Endodermal cell (in vitro differentiated cells): Measurements from ENCODE around the gene ODAM. TPM values are rescaled to one million over a fixed set of nuclear protein-coding genes. Genes with fewer than 3 reads are reported as not detected.

ENCODE experiments used
- DNase-seq: peaks from one replicate; pipeline ENCODE4 v3.0.0-alpha.2; 2017
- H3K27ac ChIP-seq: 2 replicates; pipeline ENCODE4 v1.5.1; 2013; ENCODE audit warnings: mild to moderate bottlenecking, low read depth, low read length, moderate library complexity
- H3K27me3 ChIP-seq: 2 replicates; pipeline ENCODE4 v1.6.1; 2013; ENCODE audit warnings: mild to moderate bottlenecking, low read length, moderate library complexity; ENCODE audit not compliant: insufficient read depth, control insufficient read depth, poor library complexity, severe bottlenecking
- H3K36me3 ChIP-seq: 2 replicates; pipeline ENCODE4 v1.7.0; 2013; ENCODE audit warnings: mild to moderate bottlenecking, low read length, moderate library complexity; ENCODE audit not compliant: control insufficient read depth, insufficient read depth
- H3K4me1 ChIP-seq: one replicate; pipeline ENCODE4 v1.7.0; 2013; ENCODE audit warnings: low read length; ENCODE audit not compliant: control insufficient read depth, insufficient read depth
- H3K4me3 ChIP-seq: 2 replicates; pipeline ENCODE4 v1.5.1; 2013; ENCODE audit warnings: mild to moderate bottlenecking, low read length, moderate library complexity
- H3K9ac ChIP-seq: 2 replicates; pipeline ENCODE4 v1.6.1; 2013; ENCODE audit warnings: mild to moderate bottlenecking, low read length, moderate library complexity; ENCODE audit not compliant: poor library complexity, severe bottlenecking; ENCODE audit errors: extremely low read depth
- H3K9me3 ChIP-seq: 2 replicates; pipeline ENCODE4 v1.6.1; 2013; ENCODE audit warnings: mild to moderate bottlenecking, low read length, moderate library complexity; ENCODE audit not compliant: control insufficient read depth
- H3K27ac Mint-ChIP-seq: 2 replicates; pipeline ENCODE4 v1.8.0; 2020; ENCODE audit warnings: mixed read lengths
- H3K27me3 Mint-ChIP-seq: 2 replicates; pipeline ENCODE4 v1.8.0; 2021; ENCODE audit warnings: mild to moderate bottlenecking, mixed read lengths; ENCODE audit not compliant: insufficient read depth
- H3K36me3 Mint-ChIP-seq: 2 replicates; pipeline ENCODE4 v1.8.0; 2020; ENCODE audit warnings: low read depth, mixed read lengths
- H3K4me1 Mint-ChIP-seq: 2 replicates; pipeline ENCODE4 v1.8.0; 2020; ENCODE audit warnings: mixed read lengths
- H3K4me3 Mint-ChIP-seq: 2 replicates; pipeline ENCODE4 v1.8.0; 2020; ENCODE audit warnings: mild to moderate bottlenecking, moderate library complexity, mixed read lengths
- H3K9me3 Mint-ChIP-seq: 2 replicates; pipeline ENCODE4 v1.8.0; 2020; ENCODE audit warnings: mild to moderate bottlenecking, mixed read lengths
- WGBS, 2 experiments: methylation state at CpG; one replicate each; pipeline versions ENCODE4 v1.1.5 to v1.1.7; 2013; ENCODE audit warnings: missing lambda C conversion rate in 2 of 2, mixed read lengths in 1 of 2; ENCODE audit not compliant: insufficient coverage in 1 of 2, insufficient read length in 1 of 2; 5-methylcytosine and 5-hydroxymethylcytosine counted together
- total RNA-seq, 2 donors: library from RNA; stranded (reverse); fragmentation: NEBNext Ultra II Directional in 1 of 2; extraction: Animal tissue kit (Norgen Biotek cat#: 25700) in 1 of 2; gene quantifications; 2 replicates in 1 of 2; 3 replicates in 1 of 2; pipeline ENCODE4 v1.2.1, GENCODE V29; 2021
- TF ChIP-seq, protein P1 (sequence below): fragments of 200-600 bp; sonication (generic); conservative IDR thresholded peaks from 2 replicates; pipeline ENCODE4 v1.5.0; 2021; ENCODE audit warnings: antibody characterized with exemption, mild to moderate bottlenecking

Gene ODAM
- total RNA-seq, 2 donors from 2014 or later = not detected

DNA sequence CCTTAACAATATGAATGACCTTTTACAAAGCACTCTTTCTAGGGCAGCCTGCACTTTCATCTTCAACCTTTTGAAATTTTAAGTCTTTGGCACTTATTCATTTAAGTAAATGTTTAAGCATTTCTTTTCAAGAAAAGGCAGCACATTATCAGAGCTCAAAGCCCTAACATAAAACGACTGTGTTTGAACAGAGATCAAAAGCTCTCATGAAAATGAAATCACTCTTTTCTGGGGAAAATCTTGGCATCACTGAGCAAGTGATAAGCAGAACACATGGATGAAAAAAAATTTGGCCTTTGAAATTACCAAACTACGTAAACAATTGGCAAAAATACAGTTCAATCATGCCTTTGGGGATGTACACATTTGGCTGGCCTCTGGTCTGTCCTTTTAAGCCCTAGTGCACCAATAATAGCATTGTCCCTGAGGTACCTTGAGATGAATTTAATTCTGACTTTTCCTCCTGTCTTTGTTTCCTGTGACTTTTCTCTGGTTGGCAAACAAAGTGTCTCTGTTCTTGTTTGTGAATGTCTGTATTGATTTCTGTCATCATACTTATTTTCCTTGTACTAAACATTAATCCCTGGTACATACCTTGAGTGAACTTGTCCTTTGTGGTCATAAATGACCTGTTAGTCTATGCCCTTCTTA lies 12.9 kb upstream of the ODAM start:
- H3K4me3 Mint-ChIP-seq = no peak overlapping the region
- Histone ChIP-seq H3K27me3 (no peaks in the 10 kb centered on the region), H3K9me3 (no peaks in the 10 kb centered on the region), H3K9ac (no peak overlapping the region), H3K4me3 (no peak overlapping the region), H3K4me1 (no peaks in the 10 kb centered on the region), H3K27ac (no peak overlapping the region), H3K36me3 (no peaks in the 10 kb centered on the region)
- H3K27me3 Mint-ChIP-seq = no peaks in the 10 kb centered on the region
- no peak for DNase-seq
- no peaks in the 10 kb centered on the region for H3K9me3 Mint-ChIP-seq
- TF ChIP-seq, protein P1, sequence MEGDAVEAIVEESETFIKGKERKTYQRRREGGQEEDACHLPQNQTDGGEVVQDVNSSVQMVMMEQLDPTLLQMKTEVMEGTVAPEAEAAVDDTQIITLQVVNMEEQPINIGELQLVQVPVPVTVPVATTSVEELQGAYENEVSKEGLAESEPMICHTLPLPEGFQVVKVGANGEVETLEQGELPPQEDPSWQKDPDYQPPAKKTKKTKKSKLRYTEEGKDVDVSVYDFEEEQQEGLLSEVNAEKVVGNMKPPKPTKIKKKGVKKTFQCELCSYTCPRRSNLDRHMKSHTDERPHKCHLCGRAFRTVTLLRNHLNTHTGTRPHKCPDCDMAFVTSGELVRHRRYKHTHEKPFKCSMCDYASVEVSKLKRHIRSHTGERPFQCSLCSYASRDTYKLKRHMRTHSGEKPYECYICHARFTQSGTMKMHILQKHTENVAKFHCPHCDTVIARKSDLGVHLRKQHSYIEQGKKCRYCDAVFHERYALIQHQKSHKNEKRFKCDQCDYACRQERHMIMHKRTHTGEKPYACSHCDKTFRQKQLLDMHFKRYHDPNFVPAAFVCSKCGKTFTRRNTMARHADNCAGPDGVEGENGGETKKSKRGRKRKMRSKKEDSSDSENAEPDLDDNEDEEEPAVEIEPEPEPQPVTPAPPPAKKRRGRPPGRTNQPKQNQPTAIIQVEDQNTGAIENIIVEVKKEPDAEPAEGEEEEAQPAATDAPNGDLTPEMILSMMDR = no peak
- peaks cover 6% of the 10 kb centered on the region for H3K4me1 Mint-ChIP-seq
- H3K36me3 Mint-ChIP-seq = no peaks in the 10 kb centered on the region
- H3K27ac Mint-ChIP-seq = no peak overlapping the region
- WGBS, 2 experiments = 75 to 94% methylated on average over 2 of the region's 2 CpGs

DNA sequence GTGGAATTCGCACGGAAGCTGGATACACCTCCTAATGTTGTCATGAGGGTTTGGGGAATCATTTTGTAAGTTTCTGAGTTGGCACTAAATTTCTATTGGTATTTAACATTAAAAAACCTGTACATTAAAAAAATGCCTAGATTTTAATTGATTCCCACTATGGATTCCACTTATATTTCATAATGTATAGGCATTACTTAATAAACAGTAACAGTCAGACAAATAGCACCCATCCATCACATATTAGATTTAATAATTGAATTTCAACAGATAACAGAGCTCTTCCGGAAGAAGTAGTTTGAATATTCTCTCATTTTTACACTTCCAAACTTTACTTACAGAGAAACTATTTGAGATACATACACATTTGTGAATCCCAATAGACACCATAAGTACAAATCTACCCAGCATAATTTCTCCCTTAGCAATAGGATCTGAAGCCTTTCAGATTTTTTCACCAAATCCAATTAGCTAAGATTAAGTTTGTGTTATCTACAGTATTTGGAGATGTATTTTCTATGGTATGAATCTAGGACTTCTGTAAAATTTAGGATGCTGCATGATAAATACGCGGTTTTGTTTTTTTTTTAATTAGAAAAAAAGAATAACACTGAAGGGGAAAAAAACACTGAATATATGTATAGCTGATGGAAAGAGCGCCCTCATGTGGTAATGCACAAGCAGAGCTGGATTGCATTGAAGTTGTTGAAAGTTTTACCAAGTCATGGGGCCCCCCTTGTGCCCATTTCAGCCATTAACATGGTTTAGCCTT lies 12.2 kb upstream of the ODAM start:
- H3K36me3 Mint-ChIP-seq = no peaks in the 10 kb centered on the region
- WGBS, 2 experiments = 22 to 45% methylated on average over 2 to 6 of the region's 6 CpGs

DNA sequence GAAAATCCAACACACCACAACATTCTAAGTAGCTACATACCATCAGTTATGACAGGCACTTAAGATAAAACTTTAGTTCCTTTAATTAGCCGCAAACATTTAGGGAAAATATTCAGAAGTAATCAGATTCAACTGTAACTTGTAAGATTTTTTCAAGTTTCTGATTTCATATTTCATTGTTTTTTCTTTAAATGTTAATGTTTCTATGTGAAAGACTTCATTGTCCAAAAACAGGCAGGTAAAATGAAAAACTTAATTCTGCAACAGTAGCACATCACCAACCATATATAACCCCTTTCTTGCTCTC lies 11.6 kb upstream of the ODAM start:
- H3K27me3 ChIP-seq = no peaks in the 10 kb centered on the region
- DNase-seq = no peak
- no peak overlapping the region for H3K4me3 ChIP-seq
- TF ChIP-seq, protein P1 = peak; percentile 25
- no peak overlapping the region for H3K9ac ChIP-seq
- no peaks in the 10 kb centered on the region for H3K36me3 ChIP-seq
- WGBS, 2 experiments = 75% methylated on average over 1 of the region's 1 CpG; no CpG with 5 or more reads in 1 of the 2 experiments
- H3K4me1 ChIP-seq = no peaks in the 10 kb centered on the region
- H3K27ac ChIP-seq = no peak overlapping the region
- Mint-ChIP-seq H3K4me3 (no peak overlapping the region), H3K4me1 (peaks cover 9% of the 10 kb centered on the region), H3K36me3 (no peaks in the 10 kb centered on the region), H3K27me3 (no peaks in the 10 kb centered on the region), H3K27ac (peak overlapping the region; percentile 35), H3K9me3 (no peaks in the 10 kb centered on the region)
- H3K9me3 ChIP-seq = no peaks in the 10 kb centered on the region

More for the DNA sequence above, 12.2 kb upstream of the ODAM start:
- no peak overlapping the region for H3K9ac ChIP-seq
- H3K9me3 ChIP-seq = no peaks in the 10 kb centered on the region
- Mint-ChIP-seq H3K27ac (no peak overlapping the region), H3K4me3 (no peak overlapping the region), H3K4me1 (peaks cover 9% of the 10 kb centered on the region), H3K27me3 (no peaks in the 10 kb centered on the region), H3K9me3 (no peaks in the 10 kb centered on the region)
- H3K4me1 ChIP-seq = no peaks in the 10 kb centered on the region
- TF ChIP-seq, protein P1 = peak; percentile 95
- H3K4me3 ChIP-seq = no peak overlapping the region
- no peaks in the 10 kb centered on the region for H3K27me3 ChIP-seq
- no peak overlapping the region for H3K27ac ChIP-seq
- peak; percentile 71 for DNase-seq
- H3K36me3 ChIP-seq = no peaks in the 10 kb centered on the region
